A673 (cell line): ENCODE measurements around the gene E2F3.

Experiments
- CTCF ChIP-seq: fragments of 300-800, 200-600 bp; sonication (generic); conservative IDR thresholded peaks from 2 replicates; pipeline ENCODE4 v1.5.1; 2017; ENCODE audit warnings: low read depth, mild to moderate bottlenecking, antibody characterized with exemption, low read length, moderate library complexity, mixed read lengths
- EZH2 ChIP-seq: fragments of 200-600 bp; sonication (generic); IDR thresholded peaks from 2 replicates; pipeline ENCODE4 v1.6.1; 2017; ENCODE audit warnings: borderline replicate concordance, low read depth, mild to moderate bottlenecking, mixed read lengths, antibody characterized with exemption, low read length; ENCODE audit not compliant: poor library complexity, severe bottlenecking

DNA sequence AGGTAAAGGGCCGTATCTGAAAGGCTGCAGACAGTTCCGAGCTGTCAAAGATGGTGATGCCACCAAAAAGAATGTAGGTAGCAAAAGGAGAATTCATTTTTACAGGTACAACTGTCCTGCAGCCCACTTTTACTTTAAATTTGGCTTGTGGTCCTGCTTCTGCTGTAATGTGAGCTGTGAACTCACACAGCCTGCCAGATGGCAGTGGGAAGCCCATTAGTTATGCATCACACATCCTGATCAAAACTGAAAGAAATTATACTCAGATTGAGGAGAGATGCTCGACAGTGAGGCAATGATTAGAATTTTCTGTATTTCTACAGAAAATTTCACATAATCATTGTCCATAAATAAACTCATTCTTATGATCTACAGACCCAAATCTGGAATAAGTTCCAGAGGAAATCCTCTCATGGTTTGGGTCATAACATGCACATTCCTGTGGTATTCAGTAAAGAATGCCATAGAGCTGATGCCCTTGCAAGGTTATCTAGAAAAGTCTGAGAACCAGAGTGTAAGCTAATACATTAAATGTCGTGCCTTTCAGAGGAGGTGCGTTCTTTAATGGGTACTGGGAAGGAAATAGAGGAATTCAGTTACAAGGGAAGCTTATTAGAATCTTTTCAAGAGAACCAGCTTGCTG is 23.9 kb upstream of the E2F3 start:
- no peak for TF ChIP-seq CTCF
- no peak for TF ChIP-seq EZH2
